Breast epithelium (tissue), 3 donors: ENCODE data around the gene NCAM2.

Experiments
- POLR2A ChIP-seq: fragments of 450-650 bp; IDR thresholded peaks from one replicate; pipeline ENCODE4 v1.6.1; 2016; ENCODE audit warnings: antibody characterized with exemption, mild to moderate bottlenecking, moderate library complexity
- POLR2AphosphoS5 ChIP-seq, 3 donors: sonication (generic); formaldehyde crosslinking; IDR thresholded peaks; one replicate each; pipeline ENCODE4 v1.6.1; 2017; ENCODE audit warnings: antibody characterized with exemption in 3 of 3
- TF ChIP-seq, protein P1 (sequence below), 3 donors: fragments of 450-650 bp; IDR thresholded peaks; one replicate each; pipeline ENCODE4 v1.5.1; 2016 to 2017; ENCODE audit warnings: antibody characterized with exemption in 3 of 3, mild to moderate bottlenecking in 3 of 3, moderate library complexity in 3 of 3

DNA sequence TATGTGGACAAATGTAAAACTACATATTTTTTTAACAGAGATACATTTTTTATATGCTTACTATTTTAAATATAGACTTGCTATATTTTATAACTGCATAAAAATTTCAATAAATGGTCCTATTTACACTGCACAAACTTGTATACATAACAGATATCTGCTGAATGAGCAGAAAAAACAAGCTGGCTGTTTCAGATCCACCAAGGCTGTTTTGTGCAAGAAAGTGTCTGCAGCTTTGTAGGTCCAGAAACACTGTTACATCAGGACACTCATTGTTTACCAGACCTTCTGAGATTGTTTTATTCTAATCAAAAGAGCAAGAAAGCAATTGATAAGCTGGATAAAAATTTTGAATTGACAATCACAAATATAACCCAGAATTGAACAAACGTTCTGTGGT, 99.3 kb downstream of the NCAM2 start:
- TF ChIP-seq POLR2AphosphoS5 (IDR thresholded peaks at IDR 0.05) (no peak), POLR2A (no peak)
- TF ChIP-seq, protein P1, sequence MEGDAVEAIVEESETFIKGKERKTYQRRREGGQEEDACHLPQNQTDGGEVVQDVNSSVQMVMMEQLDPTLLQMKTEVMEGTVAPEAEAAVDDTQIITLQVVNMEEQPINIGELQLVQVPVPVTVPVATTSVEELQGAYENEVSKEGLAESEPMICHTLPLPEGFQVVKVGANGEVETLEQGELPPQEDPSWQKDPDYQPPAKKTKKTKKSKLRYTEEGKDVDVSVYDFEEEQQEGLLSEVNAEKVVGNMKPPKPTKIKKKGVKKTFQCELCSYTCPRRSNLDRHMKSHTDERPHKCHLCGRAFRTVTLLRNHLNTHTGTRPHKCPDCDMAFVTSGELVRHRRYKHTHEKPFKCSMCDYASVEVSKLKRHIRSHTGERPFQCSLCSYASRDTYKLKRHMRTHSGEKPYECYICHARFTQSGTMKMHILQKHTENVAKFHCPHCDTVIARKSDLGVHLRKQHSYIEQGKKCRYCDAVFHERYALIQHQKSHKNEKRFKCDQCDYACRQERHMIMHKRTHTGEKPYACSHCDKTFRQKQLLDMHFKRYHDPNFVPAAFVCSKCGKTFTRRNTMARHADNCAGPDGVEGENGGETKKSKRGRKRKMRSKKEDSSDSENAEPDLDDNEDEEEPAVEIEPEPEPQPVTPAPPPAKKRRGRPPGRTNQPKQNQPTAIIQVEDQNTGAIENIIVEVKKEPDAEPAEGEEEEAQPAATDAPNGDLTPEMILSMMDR (IDR thresholded peaks at IDR 0.05) = no peak
